Measurements from ENCODE around the gene KIDINS220. TPM values are rescaled to one million over a fixed set of nuclear protein-coding genes. Genes with fewer than 3 reads are reported as not detected.

Gene KIDINS220
- total and polyA plus RNA-seq, 2 of the 13 experiments (the other 11 are each of a cell fraction or from before 2014, with no cell fraction given): 25.2 to 32.3 TPM

DNA sequence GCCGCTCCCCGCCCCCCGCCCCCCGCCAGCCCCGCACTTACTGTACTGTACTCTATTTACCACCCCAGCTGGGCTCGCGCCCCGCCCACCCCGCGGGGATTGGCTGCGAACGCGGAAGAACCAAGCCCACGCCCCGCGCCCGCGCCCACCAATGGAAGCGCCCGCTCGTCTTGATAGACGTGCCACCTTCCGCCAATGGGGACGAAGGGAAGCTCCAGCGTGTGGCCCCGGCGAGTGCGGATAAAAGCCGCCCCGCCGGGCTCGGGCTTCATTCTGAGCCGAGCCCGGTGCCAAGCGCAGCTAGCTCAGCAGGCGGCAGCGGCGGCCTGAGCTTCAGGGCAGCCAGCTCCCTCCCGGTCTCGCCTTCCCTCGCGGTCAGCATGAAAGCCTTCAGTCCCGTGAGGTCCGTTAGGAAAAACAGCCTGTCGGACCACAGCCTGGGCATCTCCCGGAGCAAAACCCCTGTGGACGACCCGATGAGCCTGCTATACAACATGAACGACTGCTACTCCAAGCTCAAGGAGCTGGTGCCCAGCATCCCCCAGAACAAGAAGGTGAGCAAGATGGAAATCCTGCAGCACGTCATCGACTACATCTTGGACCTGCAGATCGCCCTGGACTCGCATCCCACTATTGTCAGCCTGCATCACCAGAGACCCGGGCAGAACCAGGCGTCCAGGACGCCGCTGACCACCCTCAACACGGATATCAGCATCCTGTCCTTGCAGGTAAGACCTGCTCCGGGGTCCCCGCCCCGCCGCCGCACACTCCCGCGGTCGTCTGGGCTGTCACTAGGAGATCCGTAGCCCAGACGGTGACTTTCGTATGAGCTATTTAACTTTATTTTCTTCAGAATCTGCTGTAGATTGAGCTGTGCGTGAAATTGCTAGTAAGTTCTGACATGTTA lies 155.4 kb downstream of the KIDINS220 start, which contains the start of gene ID2 (continued):
- peak; percentile 77; the same call in 1 of the 2 replicates for TF ChIP-seq ZNF674 (CRISPR knock-in tag; IDR thresholded peaks at IDR 0.05; ENCODE audit: low read depth)
- TF ChIP-seq ZBTB21 (CRISPR knock-in tag; IDR thresholded peaks at IDR 0.05): peak; percentile 33; the same call in 1 of the 2 replicates
- TF ChIP-seq ZNF879 (CRISPR knock-in tag; IDR thresholded peaks at IDR 0.05): 0 out of 2 replicates have a peak, but pooled peaks have one; percentile 80
- TF ChIP-seq HCFC1 (IDR thresholded peaks at IDR 0.05; ENCODE audit: low read depth, low read length): peak; percentile 42
- no peak for TF ChIP-seq ZNF382 (CRISPR knock-in tag; IDR thresholded peaks at IDR 0.05; ENCODE audit: borderline replicate concordance)
- TF ChIP-seq, protein P1, sequence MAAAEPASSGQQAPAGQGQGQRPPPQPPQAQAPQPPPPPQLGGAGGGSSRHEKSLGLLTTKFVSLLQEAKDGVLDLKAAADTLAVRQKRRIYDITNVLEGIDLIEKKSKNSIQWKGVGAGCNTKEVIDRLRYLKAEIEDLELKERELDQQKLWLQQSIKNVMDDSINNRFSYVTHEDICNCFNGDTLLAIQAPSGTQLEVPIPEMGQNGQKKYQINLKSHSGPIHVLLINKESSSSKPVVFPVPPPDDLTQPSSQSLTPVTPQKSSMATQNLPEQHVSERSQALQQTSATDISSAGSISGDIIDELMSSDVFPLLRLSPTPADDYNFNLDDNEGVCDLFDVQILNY (CRISPR knock-in tag; conservative IDR thresholded peaks at IDR 0.05): 0 out of 2 replicates have a peak, but pooled peaks have one; percentile 66
- no peak for TF ChIP-seq PRPF4 (IDR thresholded peaks at IDR 0.05; ENCODE audit: low read depth, low read length, poor library complexity, severe bottlenecking)
- no peak for TF ChIP-seq ATRX (CRISPR knock-in tag; IDR thresholded peaks at IDR 0.05; ENCODE audit: borderline replicate concordance)
- peak; percentile 95 for TF ChIP-seq TBL1XR1 (IDR thresholded peaks at IDR 0.05; ENCODE audit: borderline replicate concordance, low read length, partially characterized antibody)
- peak; percentile 95 for TF ChIP-seq ZNF788 (CRISPR knock-in tag; IDR thresholded peaks at IDR 0.05; ENCODE audit: borderline replicate concordance)
- TF ChIP-seq SALL2 (CRISPR knock-in tag; IDR thresholded peaks at IDR 0.05): peak; percentile 89
- peak; percentile 67; the same call in 1 of the 2 replicates for TF ChIP-seq ZNF761 (CRISPR knock-in tag; conservative IDR thresholded peaks at IDR 0.05)
- no peak for TF ChIP-seq SUZ12 (IDR thresholded peaks at IDR 0.05; ENCODE audit: low read depth, low read length)
- TF ChIP-seq ZNF44 (CRISPR knock-in tag; IDR thresholded peaks at IDR 0.05): peak; percentile 91; the same call in 1 of the 2 replicates
- peak; percentile 89 for TF ChIP-seq ZNF205 (CRISPR knock-in tag; IDR thresholded peaks at IDR 0.05)
- peak; percentile 80; the same call in 1 of the 2 replicates for TF ChIP-seq ZNF337 (CRISPR knock-in tag; IDR thresholded peaks at IDR 0.05; ENCODE audit: borderline replicate concordance, low read depth)
- TF ChIP-seq TERF1 (CRISPR knock-in tag; IDR thresholded peaks at IDR 0.05): no peak
- TF ChIP-seq ZNF75D (CRISPR knock-in tag; IDR thresholded peaks at IDR 0.05; ENCODE audit: borderline replicate concordance): no peak; the same call in 1 of the 2 replicates
- TF ChIP-seq RFX5 (IDR thresholded peaks at IDR 0.05; ENCODE audit: low read depth, low read length): peak; percentile 64
- no peak for TF ChIP-seq NR3C1 (CRISPR knock-in tag; IDR thresholded peaks at IDR 0.05)
- TF ChIP-seq ZFP62 (CRISPR knock-in tag; IDR thresholded peaks at IDR 0.05): no peak
- TF ChIP-seq FOSL1 (CRISPR knock-in tag; IDR thresholded peaks at IDR 0.05; ENCODE audit: borderline replicate concordance): peak; percentile 34; the same call in 1 of the 2 replicates
- TF ChIP-seq ISX (CRISPR knock-in tag; conservative IDR thresholded peaks at IDR 0.05): no peak
- TF ChIP-seq, protein P2, sequence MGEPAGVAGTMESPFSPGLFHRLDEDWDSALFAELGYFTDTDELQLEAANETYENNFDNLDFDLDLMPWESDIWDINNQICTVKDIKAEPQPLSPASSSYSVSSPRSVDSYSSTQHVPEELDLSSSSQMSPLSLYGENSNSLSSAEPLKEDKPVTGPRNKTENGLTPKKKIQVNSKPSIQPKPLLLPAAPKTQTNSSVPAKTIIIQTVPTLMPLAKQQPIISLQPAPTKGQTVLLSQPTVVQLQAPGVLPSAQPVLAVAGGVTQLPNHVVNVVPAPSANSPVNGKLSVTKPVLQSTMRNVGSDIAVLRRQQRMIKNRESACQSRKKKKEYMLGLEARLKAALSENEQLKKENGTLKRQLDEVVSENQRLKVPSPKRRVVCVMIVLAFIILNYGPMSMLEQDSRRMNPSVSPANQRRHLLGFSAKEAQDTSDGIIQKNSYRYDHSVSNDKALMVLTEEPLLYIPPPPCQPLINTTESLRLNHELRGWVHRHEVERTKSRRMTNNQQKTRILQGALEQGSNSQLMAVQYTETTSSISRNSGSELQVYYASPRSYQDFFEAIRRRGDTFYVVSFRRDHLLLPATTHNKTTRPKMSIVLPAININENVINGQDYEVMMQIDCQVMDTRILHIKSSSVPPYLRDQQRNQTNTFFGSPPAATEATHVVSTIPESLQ (CRISPR knock-in tag; conservative IDR thresholded peaks at IDR 0.05): peak; percentile 97
- TF ChIP-seq ZNF597 (CRISPR knock-in tag; IDR thresholded peaks at IDR 0.05): no peak

Measured in HepG2 (cell line).